HG02642 (cell line): ENCODE data around the gene PRPF40A.
"Not testable (repeated sequence)": the region's sequence is repeated elsewhere in the genome, so short reads cannot be mapped to it uniquely, and the experiment has no call there.

Experiments
- ATAC-seq: cut with Tn5 transposase; IDR thresholded peaks from one replicate; pipeline ENCODE4 v1.9.1; 2021; ENCODE audit warnings: mild to moderate bottlenecking; ENCODE audit not compliant: unreplicated experiment, poor library complexity

Gene PRPF40A

DNA sequence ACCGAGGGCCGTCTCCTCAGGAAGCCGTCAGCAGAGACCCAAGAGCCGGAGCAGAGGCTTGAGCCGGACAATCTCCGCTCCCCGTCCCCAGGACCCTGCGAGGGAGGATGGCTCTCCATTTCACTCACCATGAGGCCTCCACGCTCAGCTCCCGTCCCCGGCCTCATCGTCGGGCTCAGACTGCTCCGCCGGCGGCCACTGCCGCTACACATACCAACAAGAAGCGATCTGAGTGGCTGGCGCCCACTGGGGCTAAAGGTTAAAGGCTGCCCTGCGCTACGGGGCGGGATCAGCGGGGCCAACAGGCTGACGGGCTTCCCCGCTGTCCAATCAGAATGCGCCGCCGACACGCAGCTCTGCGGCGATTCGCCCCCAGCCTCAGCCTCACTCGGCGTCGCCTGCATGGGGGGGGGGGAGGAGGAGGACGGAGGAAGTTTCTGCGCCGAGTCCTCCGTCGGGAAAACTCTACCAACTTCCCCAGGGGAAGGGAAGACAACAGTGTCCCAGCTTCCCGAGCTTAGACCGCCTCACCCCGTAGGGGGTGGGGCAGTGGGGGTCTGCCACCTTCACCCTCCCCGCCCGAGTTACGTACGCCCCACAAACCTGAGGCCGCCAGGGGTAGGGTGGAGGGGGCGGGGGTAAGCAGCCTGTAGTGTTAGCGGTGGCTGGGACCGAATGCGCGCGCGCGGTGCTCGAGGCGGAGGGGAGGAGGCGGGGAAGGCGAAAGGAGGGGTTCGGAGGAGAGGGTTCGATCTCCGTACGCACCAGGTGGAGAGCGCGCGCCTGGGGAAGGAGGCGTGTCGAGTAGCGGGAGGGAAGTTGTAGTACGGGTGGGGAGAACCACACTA is at the start of gene PRPF40A:
PRPF40A (minus strand) TSS at position 234 of the 848 bp plus-strand sequence; CDS start at position 212, 22 bp downstream.
- peak; percentile 76 for ATAC-seq

- ATAC-seq, result no peak
These were observed 49.7 kb upstream of the PRPF40A start for GRCh38 chr2:152766928-152767327.

DNA sequence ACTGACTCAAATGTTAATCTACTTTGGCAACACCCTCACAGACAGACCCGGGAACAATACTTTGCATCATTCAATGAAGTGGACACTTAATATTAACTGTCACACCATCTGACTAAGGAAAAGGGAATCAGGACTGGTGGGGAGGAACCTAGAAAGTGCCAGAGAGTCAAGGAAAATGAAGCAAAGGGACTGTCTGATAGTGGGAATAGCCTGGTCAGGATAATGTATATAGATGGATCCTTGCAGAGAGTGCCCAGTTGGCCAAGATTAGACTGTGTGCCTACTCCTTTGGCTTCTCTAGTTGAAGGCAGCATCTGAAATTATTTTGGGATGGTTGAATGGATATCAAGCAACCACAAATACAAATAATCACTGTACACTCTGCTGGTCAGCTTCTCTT is 46.4 kb upstream of the PRPF40A start:
- ATAC-seq, result no peak

GRCh38 chr2:152763208-152763607 is 45.9 kb upstream of the PRPF40A start:
- not testable (repeated sequence) for ATAC-seq

DNA sequence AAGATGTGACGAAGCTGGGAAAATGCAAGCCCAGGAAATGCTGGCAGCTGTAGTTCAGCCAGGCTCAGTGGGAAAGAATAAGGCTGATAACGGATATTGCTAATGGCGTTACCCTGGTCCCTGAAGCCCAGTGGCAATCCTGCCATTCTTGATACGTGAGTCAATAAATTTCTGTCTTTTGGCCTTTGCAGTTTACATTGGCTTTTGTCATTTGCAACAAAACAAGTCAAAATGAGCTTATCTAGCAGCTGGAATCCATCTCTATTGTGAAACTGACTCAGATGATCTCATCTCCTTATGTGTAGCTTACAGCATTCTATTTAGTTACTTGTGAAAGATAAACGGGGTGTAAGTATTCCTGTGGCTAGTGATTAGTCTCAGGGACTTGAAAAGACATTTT is 44.9 kb upstream of the PRPF40A start:
- ATAC-seq, result no peak

GRCh38 chr2:152761214-152761613 is 44.0 kb upstream of the PRPF40A start:
- no peak for ATAC-seq

DNA sequence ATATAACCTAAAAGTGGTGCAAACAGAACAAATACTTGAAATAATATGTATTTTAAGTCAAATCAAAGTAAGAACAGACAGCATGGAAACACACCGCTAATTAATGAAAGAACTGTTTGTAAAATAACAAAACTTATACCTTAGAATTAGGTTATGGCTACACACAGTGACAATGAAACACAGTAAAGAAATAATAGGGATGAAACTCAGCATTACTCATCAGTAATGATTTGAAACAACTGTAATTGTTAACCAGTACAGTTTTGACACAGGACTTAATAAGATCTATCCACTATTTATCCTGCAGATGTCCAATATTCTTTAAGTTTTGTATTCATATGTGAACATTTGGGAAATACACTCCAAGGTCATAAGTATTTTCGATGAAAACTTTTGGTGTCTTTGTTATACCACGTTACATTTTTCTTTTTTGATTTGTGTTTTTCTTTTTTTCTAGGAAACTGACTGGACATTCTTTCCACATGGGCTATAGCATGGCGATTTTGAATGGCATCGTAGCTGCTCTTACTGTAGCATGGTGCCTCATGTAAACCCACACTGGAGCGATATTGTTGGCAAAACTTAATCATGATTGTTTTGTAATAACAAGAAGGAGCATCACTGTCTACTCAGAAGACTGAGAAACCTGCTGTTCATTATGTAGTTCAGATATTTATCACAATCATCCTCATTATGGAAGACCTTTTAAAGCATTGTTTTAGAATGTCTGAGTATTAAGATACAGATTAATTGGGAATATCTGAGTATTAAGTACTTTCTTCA is 42.2 kb upstream of the PRPF40A start:
- no peak for ATAC-seq

- ATAC-seq, result no peak
These were observed 37.8 kb upstream of the PRPF40A start for GRCh38 chr2:152755029-152755428.

DNA sequence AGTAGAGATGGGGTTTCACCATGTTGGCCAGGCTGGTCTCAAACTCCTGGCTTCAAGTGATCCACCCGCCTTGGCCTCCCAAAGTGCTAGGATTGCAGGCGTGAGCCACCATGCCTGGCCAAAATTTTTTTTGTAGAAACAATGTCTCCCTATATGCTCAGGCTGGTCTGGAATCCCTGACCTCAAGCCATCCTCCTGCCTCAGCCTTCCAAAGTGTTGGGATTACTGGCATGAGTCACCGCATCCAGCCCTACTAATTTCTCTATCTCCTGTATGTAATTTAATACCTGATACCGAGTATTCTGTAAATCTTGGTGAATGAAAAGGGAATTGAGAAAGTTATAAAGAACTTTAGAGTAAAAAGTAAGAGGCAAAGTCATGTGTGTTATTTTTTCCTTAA is 30.5 kb upstream of the PRPF40A start:
- not testable (repeated sequence) for ATAC-seq

DNA sequence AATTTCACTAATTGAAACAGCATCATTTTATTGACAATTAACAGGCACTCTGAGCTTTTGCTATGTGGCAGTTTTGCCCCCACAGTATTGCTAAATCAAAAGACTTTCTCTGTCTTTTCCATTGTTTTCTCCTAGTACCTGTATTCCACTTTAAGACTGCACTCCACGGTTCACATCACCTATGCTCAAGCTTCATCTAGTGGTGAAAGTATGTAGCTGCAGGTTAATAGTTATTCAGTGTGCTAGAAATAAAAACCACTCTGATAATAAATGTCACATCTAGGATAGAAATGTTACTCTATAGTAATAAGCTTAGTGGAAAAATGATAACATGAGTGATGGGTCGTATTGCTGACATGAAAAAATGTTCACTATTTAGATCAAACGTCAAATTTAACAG is 25.7 kb upstream of the PRPF40A start:
- peak; percentile 71 for ATAC-seq

GRCh38 chr2:152740743-152741328 is 23.6 kb upstream of the PRPF40A start:
- ATAC-seq, result peak; percentile 76

- ATAC-seq, result not testable (repeated sequence)
These were observed 22.4 kb upstream of the PRPF40A start for GRCh38 chr2:152739705-152740104.

GRCh38 chr2:152738438-152738837 is 21.2 kb upstream of the PRPF40A start:
- no peak for ATAC-seq

- ATAC-seq, result not testable (repeated sequence)
These were observed 20.2 kb upstream of the PRPF40A start for GRCh38 chr2:152737509-152737908.

GRCh38 chr2:152730591-152731333 is 13.5 kb upstream of the PRPF40A start:
- peak; percentile 83 for ATAC-seq

DNA sequence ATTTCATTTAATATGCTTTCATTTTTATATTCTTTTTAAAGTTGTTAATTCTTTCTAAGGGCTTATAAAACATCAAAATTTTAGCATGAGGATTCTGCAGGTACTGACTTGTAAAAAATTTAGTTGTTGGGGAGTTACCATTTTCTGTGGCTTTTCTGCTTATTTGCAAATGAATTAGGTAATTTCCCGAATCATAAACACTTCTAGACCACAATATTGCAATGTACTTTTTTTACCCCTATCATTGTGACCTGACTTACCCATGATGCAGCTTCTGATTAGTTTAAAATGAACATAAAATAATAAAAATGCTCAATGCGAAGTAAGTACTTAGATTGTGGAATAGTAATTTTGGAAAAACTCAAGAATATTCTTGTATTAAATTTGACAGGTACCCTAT is 12.6 kb upstream of the PRPF40A start:
- no peak for ATAC-seq

- ATAC-seq, result no peak
These were observed 6.7 kb upstream of the PRPF40A start for GRCh38 chr2:152723918-152724317.

GRCh38 chr2:152722639-152723038 is 5.4 kb upstream of the PRPF40A start:
- ATAC-seq, result not testable (repeated sequence)

- no peak for ATAC-seq
These were observed 3.5 kb upstream of the PRPF40A start for GRCh38 chr2:152720794-152721193.

DNA sequence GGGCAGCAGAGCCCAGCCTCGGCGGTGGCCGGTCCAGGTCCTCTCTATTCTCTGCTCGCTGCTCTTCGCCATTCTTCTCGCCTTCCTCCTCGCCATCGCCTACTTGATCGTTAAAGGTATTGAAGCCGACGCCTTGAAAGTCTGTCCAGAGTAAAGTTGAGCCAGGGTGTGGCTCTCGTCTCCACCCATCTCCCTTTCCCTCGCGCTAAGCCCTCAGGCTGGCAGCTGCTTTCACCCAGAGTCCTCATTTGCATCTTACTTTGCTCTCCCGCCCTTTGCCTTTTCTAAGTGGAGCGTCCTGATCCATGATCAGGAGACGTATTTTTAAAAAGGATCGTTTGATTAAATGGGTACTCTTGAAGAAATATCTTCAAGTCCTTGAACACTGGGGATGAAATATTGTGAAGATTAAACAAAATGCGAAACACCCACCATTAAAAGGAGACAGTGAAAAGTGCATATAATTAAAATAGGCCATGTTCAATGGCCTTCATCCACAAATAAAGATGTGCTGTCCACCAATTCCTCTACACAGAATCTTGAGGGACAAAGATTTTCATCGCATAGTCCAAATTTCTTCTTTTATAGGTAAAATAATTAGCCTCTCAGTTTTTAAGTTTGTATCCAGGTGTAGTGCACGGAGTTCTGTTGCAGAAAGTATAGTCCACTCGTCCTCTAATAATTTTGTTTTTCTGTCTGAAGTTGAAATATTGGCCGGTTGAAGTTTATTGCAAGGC is 1.8 kb upstream of the PRPF40A start:
- peak; percentile 28 for ATAC-seq
